ENCODE measurements around the gene PDK4.
A peak's percentile ranks its signal among the peaks of the same experiment; 100 is the strongest.

- TF ChIP-seq POLR2A (IDR thresholded peaks at IDR 0.05) (peak in 1 of 2 donors; percentile 38), CTCF (IDR thresholded peaks at IDR 0.05) (no peak)
These were observed 3.7 kb downstream of the PDK4 start for GRCh38 chr7:95592570-95592969.

All from heart left ventricle (tissue), 13 donors.